Thyroid gland (tissue), 4 donors: ENCODE data around the gene MAK. TPM values are rescaled to one million over a fixed set of nuclear protein-coding genes. Genes with fewer than 3 reads are reported as not detected.

Source experiments
- DNase-seq, 2 donors: peaks; one replicate each; pipeline ENCODE4 v3.0.0-alpha.2; 2019
- H3K27ac ChIP-seq, 3 donors: fragments of 200-600 bp; sonication (generic); 1 replicate in 2 of 3; 2 replicates in 1 of 3; pipeline ENCODE4 v1.5.1; 2016 to 2019; ENCODE audit warnings: mild to moderate bottlenecking in 1 of 3, moderate library complexity in 1 of 3
- H3K27me3 ChIP-seq: fragments of 200-600 bp; sonication (generic); one replicate; pipeline ENCODE4 v1.5.1; 2019
- H3K36me3 ChIP-seq, 2 donors: fragments of 200-600 bp; sonication (generic); one replicate each; pipeline ENCODE4 v1.5.1; 2016 to 2019
- H3K4me1 ChIP-seq, 2 donors: fragments of 200-600 bp; sonication (generic); one replicate each; pipeline ENCODE4 v1.5.1; 2017 to 2019
- H3K4me3 ChIP-seq, 3 donors: fragments of 200-600 bp; sonication (generic); replicated peaks in 1 of 3; 1 replicate in 2 of 3; 2 replicates in 1 of 3; pipeline ENCODE4 v1.5.1; 2016; ENCODE audit warnings: mild to moderate bottlenecking in 1 of 3
- H3K9me3 ChIP-seq: fragments of 200-600 bp; sonication (generic); one replicate; pipeline ENCODE4 v1.5.1; 2017
- CTCF ChIP-seq, 6 experiments: fragments of 200-600 bp in 3 of 6; fragments of 450-650 bp in 3 of 6; sonication (generic) in 3 of 6; IDR thresholded peaks; one replicate each; pipeline ENCODE4 v1.5.1; 2016 to 2019; ENCODE audit warnings: antibody characterized with exemption in 6 of 6, mild to moderate bottlenecking in 2 of 6, inconsistent platforms in 1 of 6, moderate library complexity in 1 of 6
- POLR2A ChIP-seq, 2 donors: fragments of 450-650 bp; IDR thresholded peaks; one replicate each; pipeline ENCODE4 v1.6.1; 2017; ENCODE audit warnings: antibody characterized with exemption in 2 of 2, mild to moderate bottlenecking in 2 of 2, moderate library complexity in 1 of 2
- WGBS, 2 donors: methylation state at CpG; one replicate each; pipeline ENCODE4 v1.1.5; 2017; 5-methylcytosine and 5-hydroxymethylcytosine counted together
- intact Hi-C: fragments of 100-400 bp; cut with DNase I; formaldehyde crosslinking; loops from one replicate; pipeline ENCODE4 v1.15.1; 2023
- small RNA-seq: library from RNA; depleted of rRNA; stranded (forward); fragments of <200 nt; gene quantifications from one replicate; pipeline ENCODE3, GENCODE V24; 2016
- total RNA-seq, 4 donors: library from RNA; depleted of rRNA; stranded (reverse); fragments of >200 nt; gene quantifications; one replicate each; pipeline ENCODE4 v1.2.3, GENCODE V29; 2016

Gene MAK
- total RNA-seq, 4 donors from 2014 or later = 0.21 TPM; not detected in 3

DNA sequence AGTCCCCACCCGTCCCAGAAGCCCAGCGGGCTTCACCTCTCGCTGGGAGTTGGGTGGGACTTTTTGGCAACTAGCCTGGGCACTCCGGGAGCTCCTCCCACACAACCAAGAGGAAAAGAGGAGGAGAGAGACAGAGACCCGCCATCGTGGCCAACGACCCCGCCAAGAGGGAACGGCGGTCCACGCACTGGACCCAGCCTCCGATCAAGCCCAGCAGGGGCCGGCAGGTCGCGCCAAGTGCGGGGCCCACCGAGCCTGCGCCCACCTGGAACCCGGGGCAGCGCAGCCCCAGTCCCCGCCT lies 118.4 kb downstream of the MAK start:
- H3K4me3 ChIP-seq = peak overlapping the region; percentile 0 to 37 (median 3)
- peaks cover 17 to 19% of the 10 kb centered on the region in 2 donors for H3K4me1 ChIP-seq
- H3K9me3 ChIP-seq = no peaks in the 10 kb centered on the region
- no peaks in the 10 kb centered on the region for H3K27me3 ChIP-seq
- DNase-seq = peak; percentile 17
- no peaks in the 10 kb centered on the region for H3K36me3 ChIP-seq
- no peak for TF ChIP-seq POLR2A (IDR thresholded peaks at IDR 0.05)
- intact Hi-C loops = no loop called here
- peak overlapping the region; percentile 5 to 79 (median 42) for H3K27ac ChIP-seq
- WGBS, 2 donors = 45 to 55% methylated on average over 4 to 21 of the region's 21 CpGs

DNA sequence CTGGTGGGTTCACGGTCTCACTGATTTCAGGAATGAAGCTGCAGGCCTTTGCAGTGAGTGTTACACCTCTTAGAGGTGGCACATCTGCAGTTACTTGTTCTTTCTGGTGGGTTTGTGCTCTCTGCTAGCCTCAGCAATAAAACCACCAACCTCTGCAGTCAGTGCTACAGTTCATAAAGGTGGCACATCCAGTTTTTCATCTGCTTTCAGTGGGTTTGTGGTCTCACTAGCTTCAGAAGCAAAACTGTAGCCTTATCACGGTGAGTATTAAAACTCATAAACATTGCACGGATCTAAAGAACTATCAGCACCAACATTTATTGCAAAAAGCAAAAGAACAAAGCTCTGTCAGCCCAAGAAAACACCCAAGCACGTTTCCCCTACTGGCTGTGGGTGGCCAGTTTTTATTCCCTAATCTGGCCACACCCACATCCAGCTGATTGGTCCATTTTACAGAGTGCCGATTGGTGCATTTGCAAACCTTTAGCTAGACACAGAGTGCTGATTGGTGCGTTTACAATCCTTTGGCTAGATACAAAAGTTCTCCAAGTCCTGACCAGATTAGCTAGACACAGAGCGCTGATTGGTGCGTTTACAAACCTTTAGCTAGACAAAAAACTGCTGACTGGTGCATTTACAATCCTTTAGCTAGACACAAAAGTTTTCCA lies 118.9 kb downstream of the MAK start:
- DNase-seq = no peak
- H3K4me3 ChIP-seq = peak overlapping the region in 1 of 3 donors; percentile 37
- no peaks in the 10 kb centered on the region for H3K36me3 ChIP-seq
- no peaks in the 10 kb centered on the region for H3K9me3 ChIP-seq
- no peaks in the 10 kb centered on the region for H3K27me3 ChIP-seq
- TF ChIP-seq CTCF (IDR thresholded peaks at IDR 0.05) (no peak), POLR2A (IDR thresholded peaks at IDR 0.05) (no peak)
- intact Hi-C loops = no loop called here
- 83 to 85% methylated on average over 8 of the region's 8 CpGs for WGBS, 2 donors
- peaks cover 15 to 16% of the 10 kb centered on the region in 2 donors for H3K4me1 ChIP-seq
- peak overlapping the region in 1 of 3 donors; percentile 79 for H3K27ac ChIP-seq

GRCh38 chr6:10713962-10714361 lies 124.4 kb downstream of the MAK start:
- 84 to 87% methylated on average over 8 of the region's 8 CpGs for WGBS, 2 donors
- no peaks in the 10 kb centered on the region for H3K27me3 ChIP-seq
- intact Hi-C loops = no loop called here
- no peak for DNase-seq
- H3K4me3 ChIP-seq = no peak overlapping the region
- TF ChIP-seq POLR2A (IDR thresholded peaks at IDR 0.05) = no peak
- TF ChIP-seq CTCF (IDR thresholded peaks at IDR 0.05) = no peak
- H3K4me1 ChIP-seq = no peaks in the 10 kb centered on the region
- H3K27ac ChIP-seq = no peak overlapping the region
- H3K9me3 ChIP-seq = no peaks in the 10 kb centered on the region
- peaks cover 0 to 12% of the 10 kb centered on the region in 2 donors for H3K36me3 ChIP-seq

Small RNA genes lying within 50 kb of the gene (small RNA-seq; reads per million reads assigned to genes)
- gene RNA5SP203 = not detected

Other genes starting within 250 kb of the MAK start
- gene C6orf52, start 143.9 kb downstream of the MAK start, total RNA-seq = not detected
- gene PAK1IP1, start 143.6 kb downstream of the MAK start, total RNA-seq = 10 to 100 TPM in 3 of 4 donors, 1 to 10 TPM in 1; 8.8 to 15.6 (median 12.7) TPM
- gene TMEM14C, start 115.5 kb downstream of the MAK start, total RNA-seq = 100 to 1,000 TPM; 103 to 215 (median 162) TPM
- 100 to 1,000 TPM; 114 to 217 (median 197) TPM for gene TMEM14B, start 90.7 kb downstream of the MAK start, total RNA-seq
- not detected for gene GCM2, start 43.5 kb upstream of the MAK start, total RNA-seq
- gene SYCP2L, start 48.5 kb upstream of the MAK start, total RNA-seq = 1 to 10 TPM in 3 of 4 donors, under 1 TPM in 1; 0.78 to 4.5 (median 1.8) TPM
- gene ELOVL2, start 205.8 kb upstream of the MAK start, total RNA-seq = 1 to 10 TPM in 1 of 4 donors, under 1 TPM in 3; 0.27 to 1.0 (median 0.72) TPM